Renal cortex interstitium (tissue), 11 donors: ENCODE results near the gene SPTBN4. TPM values are rescaled to one million over a fixed set of nuclear protein-coding genes. Genes with fewer than 3 reads are reported as not detected.
A peak's percentile ranks its signal among the peaks of the same experiment; 100 is the strongest.
"Not testable (repeated sequence)": the region's sequence is repeated elsewhere in the genome, so short reads cannot be mapped to it uniquely, and the experiment has no call there.

ENCODE experiments used
- DNase-seq, 11 donors: peaks; one replicate each; pipeline ENCODE4 v3.0.0-alpha.2; 2013; ENCODE audit warnings: low read depth in 9 of 11, low spot score in 4 of 11; ENCODE audit errors: extremely low read depth in 1 of 11
- polyA plus RNA-seq, 3 donors: library from polyadenylated mRNA; unstranded; fragments of 120-200 nt; gene quantifications; one replicate each; pipeline ENCODE4 v1.2.1, GENCODE V29; 2013; ENCODE audit not compliant: insufficient read length in 3 of 3

Gene SPTBN4
- polyA plus RNA-seq, 3 donors: 1.5 to 2.2 (median 1.6) TPM

DNA sequence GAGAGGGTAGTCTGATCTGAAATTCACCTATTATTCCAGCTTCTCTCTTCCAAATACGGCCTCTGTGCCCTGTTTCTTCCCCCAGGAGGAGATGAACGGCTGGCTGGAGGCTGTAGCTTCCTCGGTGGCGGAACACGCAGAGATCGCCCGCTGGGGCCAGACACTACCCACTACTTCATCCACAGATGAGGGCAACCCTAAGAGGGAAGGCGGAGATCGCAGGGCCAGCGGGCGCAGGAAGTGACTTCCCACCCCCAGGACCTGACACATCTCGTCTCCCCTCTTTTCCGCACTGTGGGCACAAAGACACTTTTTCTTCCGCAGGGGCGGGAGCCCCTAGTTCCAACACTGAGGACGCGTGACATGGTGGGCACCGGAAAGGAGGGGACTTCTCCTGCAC, 108.5 kb downstream of the SPTBN4 start:
- DNase-seq: no peak

DNA sequence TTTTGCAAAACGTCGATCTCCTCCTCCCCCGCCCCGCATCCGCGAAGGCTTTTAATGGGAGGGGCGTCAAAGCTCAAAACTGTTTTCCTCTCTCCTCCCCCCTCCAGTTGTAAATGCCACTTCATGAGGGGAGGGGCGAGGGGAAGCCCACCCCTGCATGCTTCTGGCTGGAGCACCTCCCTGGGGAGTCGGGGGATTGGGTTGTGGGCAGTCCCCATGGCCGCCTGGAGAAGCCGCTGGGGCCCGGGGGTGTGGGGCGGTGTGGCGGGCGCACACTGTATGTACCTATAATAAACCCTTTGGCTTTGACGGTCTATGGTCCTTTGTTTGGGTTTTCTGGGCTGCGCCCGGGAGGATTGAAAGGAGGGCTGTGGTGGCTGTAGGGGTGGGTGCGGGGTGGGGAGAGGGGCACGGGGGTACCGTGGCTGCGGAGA, 109.4 kb downstream of the SPTBN4 start:
- no peak for DNase-seq

DNA sequence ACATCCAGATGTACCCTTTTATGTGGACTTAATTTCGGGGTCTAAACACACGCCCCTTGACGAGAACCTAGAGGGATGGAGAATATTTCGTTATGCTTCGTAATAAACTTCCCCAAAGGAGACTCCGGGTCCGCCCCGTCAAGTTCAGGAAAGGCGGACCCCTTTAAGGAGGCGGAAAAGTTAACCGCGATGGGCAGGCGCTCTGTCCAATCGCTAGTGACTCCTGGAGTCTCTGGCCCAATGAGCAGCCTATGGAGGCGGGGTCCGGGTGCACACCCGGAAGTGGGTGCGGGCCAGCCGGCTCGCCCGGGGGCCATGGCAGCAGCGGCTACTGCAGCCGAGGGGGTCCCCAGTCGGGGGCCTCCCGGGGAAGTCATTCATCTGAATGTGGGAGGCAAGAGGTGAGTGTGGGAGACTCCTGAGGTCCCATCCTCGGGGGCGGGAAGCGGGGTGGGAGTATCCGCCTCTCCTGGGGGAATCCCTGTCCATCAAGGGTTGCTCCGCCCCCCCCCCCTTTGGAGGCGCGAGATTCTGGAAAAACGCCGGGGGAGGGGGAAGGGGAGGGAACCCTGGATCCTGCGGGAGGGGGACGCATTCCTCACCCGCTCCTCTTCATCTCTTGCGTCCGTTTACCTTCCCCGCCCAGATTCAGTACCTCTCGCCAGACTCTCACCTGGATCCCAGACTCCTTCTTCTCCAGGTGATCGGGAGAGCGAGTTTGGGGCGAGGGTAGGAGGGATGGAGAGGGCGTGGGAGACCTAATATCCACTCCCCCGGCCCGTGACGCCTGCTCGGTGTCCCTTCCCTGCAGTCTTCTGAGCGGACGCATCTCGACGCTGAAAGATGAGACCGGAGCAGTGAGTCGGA, 110.0 kb downstream of the SPTBN4 start, which contains the start of gene SHKBP1:
SHKBP1 (plus strand) TSS at position 289 of the 867 bp plus-strand sequence; CDS start at position 316, 27 bp downstream.
- peak; percentile 84 to 95 (median 92) for DNase-seq

DNA sequence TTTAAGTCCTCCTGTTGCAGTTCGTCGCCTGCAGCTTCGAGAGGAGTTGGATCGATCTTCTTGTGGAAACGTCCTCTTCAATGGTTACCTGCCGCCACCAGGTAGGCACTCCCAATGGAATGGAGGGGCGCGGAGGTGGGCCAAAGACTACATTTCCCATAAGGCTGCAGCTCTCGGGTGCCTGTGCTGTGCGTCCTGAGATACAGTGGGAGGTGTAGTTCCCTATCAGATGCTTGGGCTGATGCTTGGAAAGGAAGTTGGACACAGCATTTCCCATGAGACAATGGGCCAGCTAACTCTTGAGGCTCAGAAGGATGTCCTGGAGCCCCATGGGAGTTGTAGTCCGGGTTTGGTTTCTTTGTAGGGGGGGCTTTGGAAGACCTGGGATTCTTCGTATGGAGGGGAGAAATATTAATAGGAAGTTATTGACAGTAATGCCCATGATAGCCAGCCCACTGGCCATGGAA, 111.7 kb downstream of the SPTBN4 start:
- no peak for DNase-seq

DNA sequence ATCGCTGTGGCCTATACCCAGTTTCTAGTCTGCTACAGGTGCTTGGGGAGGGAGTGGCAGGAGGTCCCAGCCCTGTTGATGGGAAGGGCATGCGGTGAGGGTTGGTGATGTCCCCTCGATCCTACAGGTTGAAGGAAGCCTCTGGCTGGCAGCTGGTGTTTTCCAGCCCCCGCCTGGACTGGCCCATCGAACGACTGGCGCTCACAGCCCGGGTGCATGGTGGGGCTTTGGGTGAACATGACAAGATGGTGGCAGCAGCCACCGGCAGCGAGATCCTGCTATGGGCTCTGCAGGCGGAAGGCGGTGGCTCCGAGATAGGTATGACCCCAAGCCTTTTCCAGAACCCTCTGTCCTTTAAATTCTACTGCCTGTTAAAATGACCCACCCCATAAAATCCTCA, 113.8 kb downstream of the SPTBN4 start:
- no peak for DNase-seq

DNA sequence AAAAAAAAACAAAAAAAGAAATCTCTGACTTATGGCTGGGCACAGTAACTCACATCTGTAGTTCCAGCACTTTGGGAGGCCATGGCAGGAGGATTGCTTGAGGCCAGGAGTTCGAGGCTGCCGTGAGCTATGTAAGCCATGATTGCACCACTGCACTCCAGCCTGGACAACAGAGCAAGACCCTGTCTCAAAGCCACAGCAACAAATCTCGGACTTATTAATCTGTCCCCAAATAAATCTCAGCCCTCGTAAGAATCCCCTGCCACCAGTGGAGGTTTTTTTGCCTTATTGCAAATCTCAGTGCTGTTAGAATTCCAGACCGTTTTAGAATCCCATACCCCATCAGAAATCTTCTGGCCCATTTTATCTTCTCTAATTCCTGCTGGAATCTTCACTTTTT, 114.7 kb downstream of the SPTBN4 start:
- DNase-seq: no peak

DNA sequence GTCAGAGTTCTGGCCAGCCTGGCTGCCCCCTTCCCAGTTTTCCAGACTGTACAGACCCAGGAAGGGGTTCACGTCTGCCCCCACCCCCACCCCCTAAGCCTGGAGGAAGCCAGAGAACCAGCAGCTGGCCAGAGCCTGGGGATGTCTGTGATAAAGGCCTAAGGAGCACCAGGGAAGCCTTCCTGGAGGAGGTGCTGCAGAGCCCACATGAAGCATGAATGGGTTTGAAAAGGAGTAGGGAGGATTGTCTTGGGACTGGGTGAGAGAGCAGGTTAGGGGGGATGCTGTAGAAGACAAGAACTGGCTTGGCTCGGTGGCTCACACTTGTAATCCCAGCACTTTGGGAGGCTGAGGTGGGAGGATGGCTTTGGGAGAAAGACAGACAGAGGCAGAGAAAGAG, 115.7 kb downstream of the SPTBN4 start:
- no peak for DNase-seq

DNA sequence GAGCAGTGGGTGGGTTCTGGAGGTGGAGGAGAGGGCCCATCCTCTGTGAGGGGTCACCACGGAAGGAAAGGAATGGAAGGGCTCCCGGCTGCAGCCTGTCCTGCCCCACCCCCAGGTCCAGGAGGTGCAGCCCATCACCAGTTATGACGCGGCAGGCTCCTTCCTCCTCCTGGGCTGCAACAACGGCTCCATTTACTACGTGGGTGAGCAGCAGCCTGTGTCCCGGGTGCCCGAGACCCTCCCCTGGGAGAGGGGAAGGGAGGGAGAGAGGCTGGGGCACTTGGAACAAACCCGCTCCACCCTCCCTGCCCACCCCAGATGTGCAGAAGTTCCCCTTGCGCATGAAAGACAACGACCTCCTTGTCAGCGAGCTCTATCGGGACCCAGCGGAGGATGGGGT, 116.5 kb downstream of the SPTBN4 start:
- no peak for DNase-seq

DNA sequence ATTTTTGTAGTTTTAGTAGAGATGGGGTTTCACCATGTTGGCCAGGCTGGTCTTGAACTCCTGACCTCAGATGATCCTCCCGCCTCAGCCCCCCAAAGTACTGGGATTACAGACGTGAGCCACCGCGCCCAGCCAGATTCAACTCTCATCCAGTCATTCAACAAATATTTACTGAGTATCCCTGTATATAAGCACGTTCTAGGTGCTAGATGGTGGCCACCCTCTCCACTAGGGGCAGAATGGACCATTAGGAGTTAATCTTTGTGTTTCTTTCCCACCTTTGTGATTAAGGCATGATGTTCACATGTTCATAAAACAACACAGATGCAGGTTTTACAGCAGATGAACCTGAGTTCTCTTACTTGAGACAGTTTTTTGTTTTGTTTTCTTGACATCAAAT, 117.2 kb downstream of the SPTBN4 start:
- DNase-seq: no peak

DNA sequence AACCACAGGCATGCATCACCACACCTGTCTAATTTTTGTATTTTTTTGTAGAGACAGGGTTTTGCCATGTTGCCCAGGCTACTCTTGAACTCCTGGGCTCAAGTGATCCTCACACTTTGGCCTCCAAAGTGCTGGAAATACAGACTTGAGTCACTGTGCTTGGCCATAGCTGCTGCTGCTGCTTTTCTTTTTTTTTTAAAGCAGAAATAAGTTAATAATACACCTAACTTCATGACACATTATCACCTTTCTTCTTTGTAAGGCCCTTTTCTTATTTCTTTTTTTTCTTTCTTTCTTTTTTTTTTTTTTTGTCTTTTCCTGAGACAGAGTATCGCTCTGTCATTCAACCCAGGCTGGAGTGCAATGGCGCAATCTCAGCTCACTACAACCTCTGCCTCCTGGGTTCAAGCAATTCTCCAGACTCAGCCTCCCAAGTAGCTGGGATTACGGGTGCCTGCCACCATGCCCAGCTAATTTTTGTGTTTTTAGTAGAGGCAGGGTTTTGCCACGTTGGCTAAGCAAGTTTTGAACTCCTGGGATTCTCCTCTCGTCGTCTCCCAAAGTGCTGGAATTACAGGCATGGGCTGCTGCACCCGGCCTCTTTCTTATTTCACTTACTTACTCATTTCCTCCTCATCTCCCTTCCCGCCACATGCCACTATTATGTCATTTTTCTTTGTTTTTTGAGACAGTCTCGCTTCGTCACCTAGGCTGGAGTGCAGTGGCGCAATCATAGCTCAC, 118.6 kb downstream of the SPTBN4 start:
- DNase-seq: no peak

DNA sequence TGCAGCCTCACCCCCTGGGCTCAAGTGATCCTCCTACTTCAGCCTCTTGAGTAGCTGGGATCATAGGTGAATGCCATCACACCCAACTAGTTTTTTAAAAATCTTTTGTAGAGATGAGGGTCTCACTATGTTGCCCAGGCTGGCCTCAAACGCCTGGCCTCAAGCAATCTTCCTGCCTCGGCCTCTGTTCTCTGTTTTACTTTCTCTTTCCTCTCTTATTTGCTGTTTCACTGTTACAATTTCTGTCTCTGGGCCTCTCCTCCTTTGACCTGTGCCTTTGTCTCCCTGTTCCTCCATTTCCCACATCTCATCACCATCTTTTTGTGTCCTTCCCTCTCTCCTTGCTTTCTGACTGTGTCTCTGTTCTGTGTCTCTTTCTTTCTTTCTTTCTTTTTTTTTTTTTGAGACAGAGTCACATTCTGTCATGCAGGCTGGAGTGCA, 119.2 kb downstream of the SPTBN4 start:
- no peak for DNase-seq

DNA sequence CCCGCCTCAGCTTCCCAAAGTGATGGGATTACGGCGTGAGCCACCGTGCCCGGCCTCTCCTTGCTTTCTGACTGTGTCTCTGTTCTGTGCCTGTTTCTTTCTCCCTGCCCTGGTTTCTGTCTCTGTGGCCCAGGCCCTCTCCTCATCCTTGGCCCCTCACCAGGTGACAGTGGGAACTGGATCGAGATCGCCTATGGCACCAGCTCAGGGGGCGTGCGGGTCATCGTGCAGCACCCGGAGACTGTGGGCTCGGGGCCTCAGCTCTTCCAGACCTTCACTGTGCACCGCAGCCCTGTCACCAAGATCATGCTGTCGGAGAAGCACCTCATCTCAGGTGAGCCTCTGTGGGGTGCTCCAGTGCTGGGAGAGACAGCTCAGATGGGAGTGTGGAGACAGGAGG, 119.8 kb downstream of the SPTBN4 start:
- DNase-seq: no peak

DNA sequence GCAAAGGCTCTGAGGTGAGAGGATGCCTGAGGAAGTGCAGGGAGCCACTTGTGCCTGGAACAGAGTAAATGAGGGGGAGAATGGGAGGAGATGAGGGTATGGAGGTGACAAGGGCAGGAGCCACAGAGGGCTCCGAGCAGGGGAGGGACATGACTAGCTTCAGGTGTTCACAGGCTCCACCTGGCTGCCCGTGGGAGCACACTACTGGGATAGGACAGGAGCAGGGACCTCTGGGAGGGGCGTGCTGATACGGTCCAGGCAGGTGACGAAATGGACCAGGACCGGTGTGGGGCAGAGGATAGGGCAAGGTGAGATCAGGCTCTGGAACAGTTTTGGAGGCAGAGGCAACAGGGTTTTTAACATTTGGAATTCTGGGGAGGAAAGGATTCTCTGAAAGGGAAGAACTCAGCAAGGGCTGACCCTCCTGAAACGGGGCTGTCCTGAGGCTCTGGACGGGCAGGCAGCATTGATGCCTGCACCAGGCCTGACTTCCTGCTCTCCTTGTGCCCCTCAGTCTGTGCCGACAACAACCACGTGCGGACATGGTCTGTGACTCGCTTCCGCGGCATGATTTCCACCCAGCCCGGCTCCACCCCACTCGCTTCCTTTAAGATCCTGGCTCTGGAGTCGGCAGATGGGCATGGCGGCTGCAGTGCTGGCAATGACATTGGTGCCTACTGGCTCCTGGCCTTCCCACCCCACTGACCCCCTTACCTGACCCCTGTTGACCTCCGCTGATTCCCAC, 121.5 kb downstream of the SPTBN4 start:
- no peak for DNase-seq

DNA sequence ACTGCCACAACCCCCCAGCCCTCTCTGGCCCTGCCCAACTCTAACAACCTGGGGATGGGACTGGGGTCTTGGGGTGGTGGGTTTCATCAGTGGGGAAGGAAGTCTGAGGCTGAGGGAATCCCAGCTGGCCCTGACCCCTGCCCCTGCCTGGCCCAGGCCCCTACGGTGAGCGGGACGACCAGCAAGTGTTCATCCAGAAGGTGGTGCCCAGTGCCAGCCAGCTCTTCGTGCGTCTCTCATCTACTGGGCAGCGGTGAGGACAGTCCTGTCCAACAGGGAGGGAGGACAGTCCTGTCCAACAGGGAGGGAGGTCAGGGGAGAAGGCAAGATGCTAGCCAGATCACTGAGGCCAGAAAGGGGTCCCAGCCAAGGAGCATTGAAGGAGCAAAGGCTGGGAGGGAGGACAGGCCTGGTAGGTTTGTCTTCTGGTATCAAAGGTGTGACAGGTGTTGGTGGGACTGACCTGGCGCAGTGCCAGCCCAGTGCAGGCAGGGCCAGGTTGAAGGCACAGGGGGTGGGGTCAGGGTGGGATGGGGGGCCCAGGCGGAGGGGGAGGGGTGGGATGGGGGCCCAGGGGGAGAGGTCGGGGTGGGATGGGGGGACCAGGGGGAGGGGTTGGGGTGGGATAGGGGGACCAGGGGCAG, 122.2 kb downstream of the SPTBN4 start:
- no peak for DNase-seq

DNA sequence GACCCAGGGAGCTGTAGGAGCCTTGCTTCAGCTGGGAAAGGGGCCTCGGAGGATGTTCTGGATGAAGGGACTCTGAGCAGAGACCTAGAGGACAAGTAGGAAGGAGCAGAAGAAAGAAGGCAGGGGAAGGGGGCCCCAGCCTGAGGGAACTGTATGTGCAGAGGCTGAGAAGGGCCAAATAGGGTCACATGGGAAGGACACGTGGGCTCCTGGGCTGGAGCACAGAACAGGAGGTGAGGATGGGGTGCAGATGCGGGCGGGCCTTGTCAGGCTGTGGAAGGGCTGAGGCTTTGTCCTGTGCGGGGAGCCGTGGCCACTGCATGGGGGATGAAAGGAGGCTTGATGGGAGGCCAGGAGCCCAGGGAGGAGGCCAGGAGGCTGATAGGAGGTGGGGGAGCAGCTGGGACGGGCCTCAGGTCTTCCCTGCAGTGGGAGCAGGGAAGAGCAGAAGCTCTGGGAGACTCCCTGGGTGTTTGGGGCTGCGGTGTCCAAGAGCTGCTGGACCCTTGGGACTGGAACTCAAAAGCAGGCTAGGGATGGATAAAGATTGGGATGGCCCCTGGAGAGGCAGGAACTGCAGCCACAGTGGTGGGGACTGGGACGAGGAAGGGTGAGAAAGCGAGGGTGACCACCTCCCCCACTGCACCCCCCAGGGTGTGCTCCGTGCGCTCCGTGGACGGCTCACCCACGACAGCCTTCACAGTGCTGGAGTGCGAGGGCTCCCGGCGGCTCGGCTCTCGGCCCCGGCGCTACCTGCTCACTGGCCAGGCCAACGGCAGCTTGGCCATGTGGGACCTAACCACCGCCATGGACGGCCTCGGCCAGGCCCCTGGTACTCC, 123.0 kb downstream of the SPTBN4 start:
- no peak for DNase-seq

DNA sequence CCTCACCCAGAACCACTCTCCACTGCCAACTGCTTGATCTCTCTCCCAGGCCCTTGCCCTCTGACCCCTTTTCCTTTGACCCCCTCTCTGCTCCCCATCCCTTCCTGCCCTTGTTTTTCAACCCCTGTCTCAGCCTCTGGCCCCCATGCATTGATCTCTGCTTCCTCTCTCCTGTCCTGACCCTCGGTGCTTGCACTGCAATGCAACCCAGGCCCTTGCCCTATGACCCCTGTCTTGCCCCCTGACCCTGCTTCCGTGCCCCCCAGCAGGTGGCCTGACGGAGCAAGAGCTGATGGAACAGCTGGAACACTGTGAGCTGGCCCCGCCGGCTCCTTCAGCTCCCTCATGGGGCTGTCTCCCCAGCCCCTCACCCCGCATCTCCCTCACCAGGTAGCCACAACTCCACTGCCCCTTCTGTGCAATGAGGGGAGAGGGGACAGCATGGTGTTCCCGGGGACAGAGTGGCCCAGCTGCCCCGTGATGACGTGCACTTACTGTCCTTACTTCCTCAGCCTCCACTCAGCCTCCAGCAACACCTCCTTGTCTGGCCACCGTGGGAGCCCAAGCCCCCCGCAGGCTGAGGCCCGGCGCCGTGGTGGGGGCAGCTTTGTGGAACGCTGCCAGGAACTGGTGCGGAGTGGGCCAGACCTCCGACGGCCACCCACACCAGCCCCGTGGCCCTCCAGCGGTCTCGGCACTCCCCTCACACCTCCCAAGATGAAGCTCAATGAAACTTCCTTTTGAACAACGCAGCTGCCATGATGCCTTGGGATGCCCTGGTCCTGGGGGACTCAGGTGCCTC, 123.9 kb downstream of the SPTBN4 start:
- DNase-seq: no peak

DNA sequence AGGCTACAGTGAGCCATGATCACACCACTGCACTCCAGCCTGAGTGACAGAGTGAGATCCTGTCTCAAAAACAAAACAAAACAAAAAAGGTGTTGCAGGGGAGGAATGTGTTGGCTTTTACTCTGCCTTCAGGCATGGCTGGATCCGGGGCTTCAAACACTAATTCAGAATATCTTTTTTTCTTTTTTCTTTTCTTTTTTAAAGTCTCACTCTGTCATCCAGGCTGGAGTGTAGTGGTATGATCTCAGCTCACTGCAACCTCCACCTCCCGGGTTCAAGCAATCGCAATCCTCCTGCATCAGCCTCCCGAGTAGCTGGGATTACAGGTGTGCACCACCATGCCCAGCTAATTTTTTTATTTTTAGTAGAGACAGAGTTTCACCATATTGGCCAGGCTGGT, 124.9 kb downstream of the SPTBN4 start:
- DNase-seq: not testable (repeated sequence)
